ENCODE results near the gene UBXN6.

The UBXN6 gene

GRCh38 chr19:4403005-4403761 lies 54.4 kb downstream of the UBXN6 start:
- DNase-seq (ENCODE audit: low read depth in 2 of 2), result no peak

GRCh38 chr19:4402171-4403004 lies 55.2 kb downstream of the UBXN6 start, which contains the start of gene CHAF1A:
CHAF1A (plus strand) TSS chr19:4402640; CDS start chr19:4402763, 123 bp downstream.
- DNase-seq (ENCODE audit: low read depth in 2 of 2), result peak; percentile 97 to 98

GRCh38 chr19:4401769-4402170 lies 55.8 kb downstream of the UBXN6 start:
- no peak for DNase-seq (ENCODE audit: low read depth in 2 of 2)

- DNase-seq (ENCODE audit: low read depth in 2 of 2), result peak; percentile 90 to 92
Observed at GRCh38 chr19:4400135-4400936, 57.3 kb downstream of the UBXN6 start, which contains the start of gene SH3GL1. SH3GL1 (minus strand) TSS chr19:4400547; CDS start chr19:4400368, 179 bp downstream.

GRCh38 chr19:4399812-4400134 lies 57.8 kb downstream of the UBXN6 start:
- no peak for DNase-seq (ENCODE audit: low read depth in 2 of 2)

GRCh38 chr19:4396949-4397783 lies 60.4 kb downstream of the UBXN6 start:
- no peak for DNase-seq (ENCODE audit: low read depth in 2 of 2)

Measured in stimulated activated CD8-positive, alpha-beta memory T cell treated with anti-CD3 and anti-CD28 coated beads, Interleukin-2, amount 100 ng/mL, for 1 hour (primary cell).